HepG2 (cell line): ENCODE measurements around the gene PTGDS. TPM values are rescaled to one million over a fixed set of nuclear protein-coding genes. Genes with fewer than 3 reads are reported as not detected.

Experiments
- BCLAF1 ChIP-seq: fragments of 450-650 bp; IDR thresholded peaks from 2 replicates; pipeline ENCODE4 v1.6.1; 2017; ENCODE audit warnings: mild to moderate bottlenecking
- FLYWCH1 ChIP-seq: sonication (generic); formaldehyde crosslinking; IDR thresholded peaks from 2 replicates; pipeline ENCODE4 v1.8.1; 2023; ENCODE audit warnings: mild to moderate bottlenecking, missing genetic modification reagents
- HDAC6 ChIP-seq: fragments of 200-600 bp; sonication (generic); IDR thresholded peaks from 2 replicates; pipeline ENCODE4 v1.7.0; 2017; ENCODE audit warnings: mild to moderate bottlenecking, antibody characterized with exemption, low read length, low read depth
- MAX ChIP-seq: IDR thresholded peaks from 2 replicates; pipeline ENCODE4 v1.6.1; 2012; ENCODE audit warnings: inconsistent platforms
- MIER3 ChIP-seq: IDR thresholded peaks from 2 replicates; pipeline ENCODE4 v1.6.1; 2016; ENCODE audit warnings: missing compliant biosample characterization, borderline replicate concordance
- SAP130 ChIP-seq: IDR thresholded peaks from 2 replicates; pipeline ENCODE4 v1.6.1; 2016; ENCODE audit warnings: low read depth
- SYNCRIP ChIP-seq: fragments of 200-400 bp; formaldehyde crosslinking; IDR thresholded peaks from 2 replicates; pipeline ENCODE4 v1.6.1; 2018; ENCODE audit warnings: mild to moderate bottlenecking, low read depth, low read length; ENCODE audit not compliant: insufficient read depth
- TARDBP ChIP-seq: sonication (generic); formaldehyde crosslinking; IDR thresholded peaks from 2 replicates; pipeline ENCODE4 v1.8.0; 2022; ENCODE audit warnings: mild to moderate bottlenecking, missing genetic modification reagents
- TRIM22 ChIP-seq: fragments of 450-650 bp; IDR thresholded peaks from 2 replicates; pipeline ENCODE4 v1.6.1; 2017
- ZC3H4 ChIP-seq: sonication (generic); formaldehyde crosslinking; IDR thresholded peaks from 2 replicates; pipeline ENCODE4 v1.4.0; 2020; ENCODE audit warnings: missing genetic modification reagents, borderline replicate concordance
- ZNF414 ChIP-seq: sonication (generic); formaldehyde crosslinking; IDR thresholded peaks from 2 replicates; pipeline ENCODE4 v1.5.0; 2020; ENCODE audit warnings: missing genetic modification reagents
- ZNF766 ChIP-seq: sonication (generic); formaldehyde crosslinking; IDR thresholded peaks from 2 replicates; pipeline ENCODE4 v1.5.0; 2020; ENCODE audit warnings: missing genetic modification reagents, borderline replicate concordance
- ZNF891 ChIP-seq: sonication (generic); formaldehyde crosslinking; IDR thresholded peaks from 2 replicates; pipeline ENCODE4 v1.5.0; 2020; ENCODE audit warnings: mild to moderate bottlenecking, missing genetic modification reagents
- polyA plus RNA-seq, 8 experiments: library from polyadenylated mRNA; depleted of rRNA in 3 of 8; stranded (reverse) in 7 of 8; unstranded in 1 of 8; fragments of >200 nt; fragmentation: Illumina TruSeq in 4 of 8; extraction: Trizol in 4 of 8; gene quantifications; 2 replicates each; pipeline versions ENCODE4 v1.2.1 to v1.2.3, GENCODE V29; 2011 to 2016; ENCODE audit warnings: low read depth in 4 of 8, missing spikeins in 1 of 8, mixed read lengths in 1 of 8; ENCODE audit not compliant: insufficient read depth in 1 of 8
- total RNA-seq, 5 experiments: library from RNA; depleted of rRNA; stranded (reverse); fragments of >200 nt; fragmentation: Illumina TruSeq; extraction: Trizol; gene quantifications; 2 replicates each; pipeline ENCODE4 v1.2.3, GENCODE V29; 2016; ENCODE audit warnings: low read depth in 1 of 5
- TF ChIP-seq, protein P1 (sequence below): sonication (generic); formaldehyde crosslinking; IDR thresholded peaks from 2 replicates; pipeline ENCODE4 v1.4.0; 2020; ENCODE audit warnings: missing genetic modification reagents
- TF ChIP-seq, protein P2 (sequence below): sonication (generic); formaldehyde crosslinking; IDR thresholded peaks from 2 replicates; pipeline ENCODE4 v1.5.0; 2020; ENCODE audit warnings: mild to moderate bottlenecking, missing genetic modification reagents

PTGDS gene
- total and polyA plus RNA-seq, 2 of the 13 experiments (the other 11 are each of a cell fraction or from before 2014, with no cell fraction given), result 0.33 to 0.50 TPM

- TF ChIP-seq TRIM22, result no peak
- no peak for TF ChIP-seq FLYWCH1
- TF ChIP-seq, protein P1, sequence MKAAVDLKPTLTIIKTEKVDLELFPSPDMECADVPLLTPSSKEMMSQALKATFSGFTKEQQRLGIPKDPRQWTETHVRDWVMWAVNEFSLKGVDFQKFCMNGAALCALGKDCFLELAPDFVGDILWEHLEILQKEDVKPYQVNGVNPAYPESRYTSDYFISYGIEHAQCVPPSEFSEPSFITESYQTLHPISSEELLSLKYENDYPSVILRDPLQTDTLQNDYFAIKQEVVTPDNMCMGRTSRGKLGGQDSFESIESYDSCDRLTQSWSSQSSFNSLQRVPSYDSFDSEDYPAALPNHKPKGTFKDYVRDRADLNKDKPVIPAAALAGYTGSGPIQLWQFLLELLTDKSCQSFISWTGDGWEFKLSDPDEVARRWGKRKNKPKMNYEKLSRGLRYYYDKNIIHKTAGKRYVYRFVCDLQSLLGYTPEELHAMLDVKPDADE (CRISPR knock-in tag), result no peak
- no peak for TF ChIP-seq ZC3H4
- no peak for TF ChIP-seq ZNF891 (CRISPR knock-in tag)
- TF ChIP-seq TARDBP (CRISPR knock-in tag), result no peak
- no peak for TF ChIP-seq ZNF766 (CRISPR knock-in tag)
- TF ChIP-seq MAX, result no peak
- TF ChIP-seq HDAC6, result no peak
- TF ChIP-seq SYNCRIP, result no peak
- no peak for TF ChIP-seq ZNF414 (CRISPR knock-in tag)
- TF ChIP-seq, protein P2, sequence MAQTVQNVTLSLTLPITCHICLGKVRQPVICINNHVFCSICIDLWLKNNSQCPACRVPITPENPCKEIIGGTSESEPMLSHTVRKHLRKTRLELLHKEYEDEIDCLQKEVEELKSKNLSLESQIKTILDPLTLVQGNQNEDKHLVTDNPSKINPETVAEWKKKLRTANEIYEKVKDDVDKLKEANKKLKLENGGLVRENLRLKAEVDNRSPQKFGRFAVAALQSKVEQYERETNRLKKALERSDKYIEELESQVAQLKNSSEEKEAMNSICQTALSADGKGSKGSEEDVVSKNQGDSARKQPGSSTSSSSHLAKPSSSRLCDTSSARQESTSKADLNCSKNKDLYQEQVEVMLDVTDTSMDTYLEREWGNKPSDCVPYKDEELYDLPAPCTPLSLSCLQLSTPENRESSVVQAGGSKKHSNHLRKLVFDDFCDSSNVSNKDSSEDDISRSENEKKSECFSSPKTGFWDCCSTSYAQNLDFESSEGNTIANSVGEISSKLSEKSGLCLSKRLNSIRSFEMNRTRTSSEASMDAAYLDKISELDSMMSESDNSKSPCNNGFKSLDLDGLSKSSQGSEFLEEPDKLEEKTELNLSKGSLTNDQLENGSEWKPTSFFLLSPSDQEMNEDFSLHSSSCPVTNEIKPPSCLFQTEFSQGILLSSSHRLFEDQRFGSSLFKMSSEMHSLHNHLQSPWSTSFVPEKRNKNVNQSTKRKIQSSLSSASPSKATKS (CRISPR knock-in tag), result no peak
- peak; percentile 72 for TF ChIP-seq SAP130 (CRISPR knock-in tag)
- no peak for TF ChIP-seq BCLAF1
- no peak for TF ChIP-seq MIER3 (CRISPR knock-in tag)
Observed at GRCh38 chr9:137021979-137022661, 44.8 kb downstream of the PTGDS start (continued).
